A549 (cell line): ENCODE data around the gene MAML2. TPM values are rescaled to one million over a fixed set of nuclear protein-coding genes. Genes with fewer than 3 reads are reported as not detected.

Experiments
- ATAC-seq, 2 experiments: fragments of 200-7000 bp in 1 of 2; fragments of >200 bp in 1 of 2; cut with Nextera tagmentation in 1 of 2; cut with Tn5 transposase in 1 of 2; 3 replicates each; pipeline versions ENCODE4 v1.8.0 to v1.9.1; 2018 to 2020; ENCODE audit warnings: mild to moderate bottlenecking in 1 of 2, moderate library complexity in 1 of 2
- CTCF ChIA-PET: fragments of 300-600 bp; sonication (Branson Sonifier 250); formaldehyde crosslinking; extraction: SDS; loops from one replicate; lab custom pipeline; 2021; ENCODE audit warnings: antibody characterized with exemption, inconsistent platforms; lab: Yijun Ruan, JAX
- POLR2A ChIA-PET: fragments of 350-600 bp; formaldehyde crosslinking; extraction: SDS; loops from one replicate; lab custom pipeline; 2021; ENCODE audit warnings: antibody characterized with exemption, inconsistent platforms; lab: Yijun Ruan, JAX
- DNase-seq, 2 experiments: peaks; one replicate each; pipeline versions ENCODE4 v3.0.0 to v3.0.0-alpha.2; 2011 to 2016; ENCODE audit warnings: low read depth in 1 of 2, low spot score in 1 of 2
- FAIRE-seq: peaks from 2 replicates; lab custom pipeline; 2011; peaks lifted over from hg19 to GRCh38; lab: Jason Lieb, UNC
- H3K27ac ChIP-seq, 2 experiments: fragments of >200 bp; sonication (Bioruptor Twin); formaldehyde crosslinking; 3 replicates each; pipeline ENCODE4 v1.5.1; 2016 to 2017
- H3K4me1 ChIP-seq: fragments of >200 bp; sonication (Bioruptor Twin); formaldehyde crosslinking; 3 replicates; pipeline ENCODE4 v1.6.1; 2016
- H3K4me2 ChIP-seq: fragments of >200 bp; sonication (Bioruptor Twin); formaldehyde crosslinking; 3 replicates; pipeline ENCODE4 v1.6.1; 2016
- H3K4me3 ChIP-seq: fragments of >200 bp; sonication (Bioruptor Twin); formaldehyde crosslinking; 3 replicates; pipeline ENCODE4 v1.5.1; 2016
- H3K9me3 ChIP-seq: fragments of >200 bp; sonication (Bioruptor Twin); formaldehyde crosslinking; 3 replicates; pipeline ENCODE4 v1.6.1; 2016
- CBX2 ChIP-seq: fragments of 200-600 bp; sonication (generic); IDR thresholded peaks from 2 replicates; pipeline ENCODE4 v1.6.1; 2016; ENCODE audit warnings: low read depth, mild to moderate bottlenecking, borderline replicate concordance
- CBX8 ChIP-seq: fragments of 200-600 bp; sonication (generic); IDR thresholded peaks from 2 replicates; pipeline ENCODE4 v1.6.1; 2016
- CEBPB ChIP-seq, 2 experiments: fragments of >200 bp in 1 of 2; sonication (Bioruptor Twin) in 1 of 2; formaldehyde crosslinking in 1 of 2; IDR thresholded peaks; 2 replicates each; pipeline ENCODE4 v1.6.1; 2012 to 2016
- EHMT2 ChIP-seq: fragments of 200-600 bp; sonication (generic); IDR thresholded peaks from 2 replicates; pipeline ENCODE4 v1.6.1; 2016; ENCODE audit warnings: antibody characterized with exemption, low read depth, mild to moderate bottlenecking, moderate library complexity
- FOXS1 ChIP-seq: fragments of 250-450 bp; sonication (Bioruptor Pico); IDR thresholded peaks from 2 replicates; pipeline ENCODE4 v1.5.0; 2020; ENCODE audit warnings: mild to moderate bottlenecking, moderate library complexity
- GATA3 ChIP-seq: IDR thresholded peaks from 2 replicates; pipeline ENCODE4 v1.6.1; 2012; ENCODE audit warnings: borderline replicate concordance
- HOXB5 ChIP-seq: fragments of 250-450 bp; sonication (Bioruptor Pico); IDR thresholded peaks from 2 replicates; pipeline ENCODE4 v1.5.0; 2020; ENCODE audit warnings: mild to moderate bottlenecking, moderate library complexity
- KDM1A ChIP-seq: fragments of 200-600 bp; sonication (generic); IDR thresholded peaks from 2 replicates; pipeline ENCODE4 v1.6.1; 2016; ENCODE audit warnings: low read depth, mild to moderate bottlenecking
- MAFK ChIP-seq: fragments of 450-650 bp; IDR thresholded peaks from 2 replicates; pipeline ENCODE4 v1.6.1; 2014; ENCODE audit not compliant: partially characterized antibody
- PHF8 ChIP-seq: fragments of 200-600 bp; sonication (generic); IDR thresholded peaks from 2 replicates; pipeline ENCODE4 v1.6.1; 2016; ENCODE audit warnings: low read depth, mild to moderate bottlenecking, antibody characterized with exemption, moderate library complexity, borderline replicate concordance
- RAD21 ChIP-seq, 2 experiments: fragments of >200 bp in 1 of 2; sonication (Bioruptor Twin) in 1 of 2; formaldehyde crosslinking in 1 of 2; IDR thresholded peaks in 1 of 2; conservative IDR thresholded peaks in 1 of 2; 2 replicates in 1 of 2; 3 replicates in 1 of 2; pipeline ENCODE4 v1.6.1; 2012 to 2018; ENCODE audit warnings: inconsistent platforms in 1 of 2
- RCOR1 ChIP-seq: fragments of 150-350 bp; IDR thresholded peaks from 2 replicates; pipeline ENCODE4 v1.6.1; 2014; ENCODE audit warnings: antibody characterized with exemption, low read length, low read depth
- REST ChIP-seq: fragments of 200-600 bp; sonication (generic); IDR thresholded peaks from 2 replicates; pipeline ENCODE4 v1.6.1; 2016; ENCODE audit warnings: antibody characterized with exemption, mild to moderate bottlenecking, moderate library complexity
- RFX5 ChIP-seq: fragments of 450-650 bp; IDR thresholded peaks from 2 replicates; pipeline ENCODE4 v1.7.1; 2014; ENCODE audit warnings: antibody characterized with exemption, mild to moderate bottlenecking, moderate library complexity
- SMC3 ChIP-seq: fragments of >200 bp; sonication (Bioruptor Twin); formaldehyde crosslinking; IDR thresholded peaks from 3 replicates; pipeline ENCODE4 v1.6.1; 2018; ENCODE audit warnings: inconsistent platforms
- TFCP2L1 ChIP-seq: fragments of 250-450 bp; sonication (Bioruptor Pico); IDR thresholded peaks from 2 replicates; pipeline ENCODE4 v1.5.0; 2021; ENCODE audit warnings: mild to moderate bottlenecking
- ZSCAN20 ChIP-seq: fragments of 250-450 bp; sonication (Bioruptor Pico); IDR thresholded peaks from 2 replicates; pipeline ENCODE4 v1.8.0; 2022; ENCODE audit warnings: mild to moderate bottlenecking, moderate library complexity
- WGBS: methylation state at CpG from one replicate; pipeline ENCODE4 v1.1.6; 2017; ENCODE audit errors: missing lambda C conversion rate; 5-methylcytosine and 5-hydroxymethylcytosine counted together
- polyA plus RNA-seq, 4 experiments: library from polyadenylated mRNA; depleted of rRNA in 3 of 4; stranded (reverse); fragments of >200 nt; fragmentation: RNase III in 1 of 4; extraction: RNeasy Plus Mini Kit Qiagen cat#74134 plus additional on column Dnase treatment in 1 of 4; gene quantifications; 2 replicates in 3 of 4; 3 replicates in 1 of 4; pipeline ENCODE4 v1.2.3, GENCODE V29; 2011 to 2017
- TF ChIP-seq, protein P1 (sequence below): IDR thresholded peaks from 2 replicates; pipeline ENCODE4 v1.6.1; 2012
- TF ChIP-seq, protein P2 (sequence below): fragments of 250-450 bp; sonication (Bioruptor Pico); IDR thresholded peaks from 2 replicates; pipeline ENCODE4 v1.5.0; 2021; ENCODE audit warnings: mild to moderate bottlenecking, moderate library complexity, borderline replicate concordance

MAML2 gene
- polyA plus RNA-seq, 2 of the 4 experiments (the other 2 are of a cell fraction), result 1.5 to 2.5 TPM

GRCh38 chr11:96301818-96302217, 41.2 kb downstream of the MAML2 start:
- Histone ChIP-seq H3K4me1 (peaks cover 32% of the 10 kb centered on the region), H3K4me3 (no peak overlapping the region), H3K4me2 (no peak overlapping the region), H3K9me3 (no peaks in the 10 kb centered on the region), H3K27ac (no peak overlapping the region)
- 91% methylated on average over 2 of the region's 2 CpGs for WGBS
- CTCF ChIA-PET, result no interaction called here
- no peak for DNase-seq
- no peak for FAIRE-seq
- TF ChIP-seq, protein P1, sequence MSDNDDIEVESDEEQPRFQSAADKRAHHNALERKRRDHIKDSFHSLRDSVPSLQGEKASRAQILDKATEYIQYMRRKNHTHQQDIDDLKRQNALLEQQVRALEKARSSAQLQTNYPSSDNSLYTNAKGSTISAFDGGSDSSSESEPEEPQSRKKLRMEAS, result no peak
- TF ChIP-seq KDM1A (no peak), MAFK (peak; percentile 37), GATA3 (no peak), RAD21 (conservative IDR thresholded peaks at IDR 0.05 in 1 of 2, IDR thresholded peaks at IDR 0.05 in 1 of 2) (no peak)
- ATAC-seq, result no peak
- POLR2A ChIA-PET, result no interaction called here

DNA sequence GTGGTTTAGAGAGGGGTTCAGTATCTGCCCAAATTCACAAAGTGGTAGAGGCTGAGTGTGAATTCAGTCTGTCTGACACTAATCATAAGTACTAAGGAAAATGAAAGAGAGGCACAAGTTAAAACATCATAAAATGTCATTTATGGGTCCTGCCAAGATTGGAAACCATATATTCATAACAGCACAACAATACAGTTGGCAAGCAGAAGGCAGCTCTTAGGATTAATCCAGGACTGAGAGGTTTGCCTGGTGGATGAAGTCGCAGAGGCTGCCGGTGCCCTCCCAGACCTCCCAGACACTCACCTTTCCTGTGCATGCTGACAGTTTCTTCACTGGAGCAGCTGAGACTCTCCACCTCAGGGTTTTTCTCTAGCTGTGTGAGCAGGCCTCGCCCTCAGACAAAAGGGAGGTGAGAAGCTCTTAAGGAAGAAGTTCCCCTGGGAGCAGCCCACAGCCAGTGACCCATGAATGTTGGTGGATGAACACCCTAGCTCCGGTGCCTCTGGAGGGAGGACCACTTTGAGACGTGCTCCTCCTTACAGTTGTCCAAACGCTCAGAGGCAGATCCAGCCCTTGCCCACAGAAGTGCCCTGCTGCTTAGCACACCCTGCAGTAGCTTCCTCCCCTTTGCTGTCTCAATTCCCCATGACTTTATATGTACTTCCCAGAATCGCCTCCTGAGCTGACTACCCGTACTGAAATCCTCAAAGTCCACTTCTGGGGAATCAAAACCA, 43.7 kb downstream of the MAML2 start:
- Histone ChIP-seq H3K4me1 (peaks cover 22% of the 10 kb centered on the region), H3K27ac (peak overlapping the region in 1 of 2 experiments; percentile 13; a peak in 2 of 6 replicates), H3K4me2 (no peak overlapping the region), H3K9me3 (no peaks in the 10 kb centered on the region), H3K4me3 (no peak overlapping the region)
- ChIA-PET CTCF (interaction anchor here (1.0 kb wide), 1 partner anchor 54 kb away, joined by 3 read pairs; no protein-coding TSS in a partner anchor), POLR2A (interaction anchor here (0.6 kb wide), 1 partner anchor 25 kb away, joined by 12 read pairs; no protein-coding TSS in a partner anchor)
- FAIRE-seq (no peak), DNase-seq (no peak), ATAC-seq (no peak)
- 91% methylated on average over 8 of the region's 8 CpGs for WGBS
- no peak for TF ChIP-seq EHMT2
- no peak for TF ChIP-seq CEBPB (IDR thresholded peaks at IDR 0.05)
- no peak for TF ChIP-seq FOXS1 (CRISPR knock-in tag)
- no peak for TF ChIP-seq ZSCAN20 (CRISPR knock-in tag)
- no peak for TF ChIP-seq TFCP2L1 (CRISPR knock-in tag)
- TF ChIP-seq RFX5, result no peak
- TF ChIP-seq REST, result no peak
- TF ChIP-seq RCOR1, result no peak
- TF ChIP-seq SMC3, result no peak
- no peak for TF ChIP-seq CBX8
- no peak for TF ChIP-seq HOXB5 (CRISPR knock-in tag)
- TF ChIP-seq CBX2, result no peak
- TF ChIP-seq, protein P2, sequence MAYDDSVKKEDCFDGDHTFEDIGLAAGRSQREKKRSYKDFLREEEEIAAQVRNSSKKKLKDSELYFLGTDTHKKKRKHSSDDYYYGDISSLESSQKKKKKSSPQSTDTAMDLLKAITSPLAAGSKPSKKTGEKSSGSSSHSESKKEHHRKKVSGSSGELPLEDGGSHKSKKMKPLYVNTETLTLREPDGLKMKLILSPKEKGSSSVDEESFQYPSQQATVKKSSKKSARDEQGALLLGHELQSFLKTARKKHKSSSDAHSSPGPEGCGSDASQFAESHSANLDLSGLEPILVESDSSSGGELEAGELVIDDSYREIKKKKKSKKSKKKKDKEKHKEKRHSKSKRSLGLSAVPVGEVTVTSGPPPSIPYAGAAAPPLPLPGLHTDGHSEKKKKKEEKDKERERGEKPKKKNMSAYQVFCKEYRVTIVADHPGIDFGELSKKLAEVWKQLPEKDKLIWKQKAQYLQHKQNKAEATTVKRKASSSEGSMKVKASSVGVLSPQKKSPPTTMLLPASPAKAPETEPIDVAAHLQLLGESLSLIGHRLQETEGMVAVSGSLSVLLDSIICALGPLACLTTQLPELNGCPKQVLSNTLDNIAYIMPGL, result no peak
- no peak for TF ChIP-seq PHF8
